ENCODE measurements around the gene LIG1. TPM values are rescaled to one million over a fixed set of nuclear protein-coding genes. Genes with fewer than 3 reads are reported as not detected.

LIG1 gene
- total and polyA plus RNA-seq, 2 donors (not counting 3 experiments of a cell fraction or from before 2014, with no cell fraction given), result 64.0 to 94.7 TPM

- no peak overlapping the region for H3K4me2 ChIP-seq (ENCODE audit: insufficient read depth, low read length)
Observed at GRCh38 chr19:48168689-48169088, 1.5 kb downstream of the LIG1 start.

GRCh38 chr19:48158210-48158790, 11.8 kb downstream of the LIG1 start:
- CTCF ChIA-PET, result interaction anchor here (1.1 kb wide), 1 partner anchor 51 kb away, joined by 4 read pairs; no protein-coding TSS in a partner anchor

More at GRCh38 chr19:48168689-48169088, 1.5 kb downstream of the LIG1 start:
- Histone ChIP-seq H3K27ac (ENCODE audit: insufficient read depth, low read depth, low read length) (no peak overlapping the region), H3K36me3 (ENCODE audit: control insufficient read depth in 2 of 2, extremely low read depth in 1 of 2, insufficient read depth in 2 of 2, low read length in 2 of 2) (no peaks in the 10 kb centered on the region), H3K79me2 (ENCODE audit: control insufficient read depth, insufficient read depth, low read length) (peaks cover 28% of the 10 kb centered on the region), H3K9me3 (replicated peaks; ENCODE audit: control insufficient read depth, insufficient read depth, low read length) (no peaks in the 10 kb centered on the region), H3K27me3 (ENCODE audit: control insufficient read depth in 2 of 2, insufficient read depth in 2 of 2, low read length in 2 of 2) (no peaks in the 10 kb centered on the region), H3K9ac (replicated peaks; ENCODE audit: extremely low read depth, insufficient read depth, low read length) (no peak overlapping the region), H3K4me3 (replicated peaks in 1 of 3; ENCODE audit: insufficient read depth in 1 of 3, low read depth in 1 of 3, low read length in 3 of 3) (no peak overlapping the region), H3K4me1 (ENCODE audit: control insufficient read depth, extremely low read depth, insufficient read depth, low read length) (peaks cover 13% of the 10 kb centered on the region), H2AFZ (ENCODE audit: low read depth, low read length) (no peak overlapping the region), H4K20me1 (replicated peaks; ENCODE audit: control insufficient read depth, extremely low read depth, insufficient read depth, low read length) (no peaks in the 10 kb centered on the region), H3K9me1 (replicated peaks; ENCODE audit: control insufficient read depth, extremely low read depth, insufficient read depth, low read length) (no peaks in the 10 kb centered on the region)
- no peak for DNase-seq (ENCODE audit: low read depth, low spot score)
- intact Hi-C loops (cut with micrococcal nuclease) (loop anchor here (5.0 kb wide), 1 partner anchor 404 kb away; no protein-coding TSS in a partner anchor), dilution Hi-C loops (cut with MboI; ENCODE audit: extremely low pct_ligation_motif_present, low sequenced_read_pairs) (no loop called here)
- ChIA-PET CTCF (interaction anchor here (1.0 kb wide), 1 partner anchor 35 kb away, joined by 3 read pairs; no protein-coding TSS in a partner anchor), POLR2A (no interaction called here)
- BruUV-seq (replicated peaks), result no TSS peak
- no peak for TF ChIP-seq FOS (IDR thresholded peaks at IDR 0.05; ENCODE audit: borderline replicate concordance, insufficient read depth, low read length)
- no peak for FAIRE-seq

More at GRCh38 chr19:48158210-48158790, 11.8 kb downstream of the LIG1 start:
- no TSS peak for BruUV-seq (replicated peaks)
- Histone ChIP-seq H3K36me3 (ENCODE audit: control insufficient read depth in 2 of 2, extremely low read depth in 1 of 2, insufficient read depth in 2 of 2, low read length in 2 of 2) (peaks cover 0 to 2% of the 10 kb centered on the region in 2 experiments), H3K9me3 (replicated peaks; ENCODE audit: control insufficient read depth, insufficient read depth, low read length) (no peaks in the 10 kb centered on the region), H3K4me1 (ENCODE audit: control insufficient read depth, extremely low read depth, insufficient read depth, low read length) (peaks cover 9% of the 10 kb centered on the region), H3K4me3 (replicated peaks in 1 of 3; ENCODE audit: insufficient read depth in 1 of 3, low read depth in 1 of 3, low read length in 3 of 3) (no peak overlapping the region), H3K9me1 (replicated peaks; ENCODE audit: control insufficient read depth, extremely low read depth, insufficient read depth, low read length) (no peaks in the 10 kb centered on the region), H3K4me2 (ENCODE audit: insufficient read depth, low read length) (no peak overlapping the region), H4K20me1 (replicated peaks; ENCODE audit: control insufficient read depth, extremely low read depth, insufficient read depth, low read length) (no peaks in the 10 kb centered on the region), H3K27me3 (ENCODE audit: control insufficient read depth in 2 of 2, insufficient read depth in 2 of 2, low read length in 2 of 2) (no peaks in the 10 kb centered on the region), H3K27ac (ENCODE audit: insufficient read depth, low read depth, low read length) (no peak overlapping the region), H3K9ac (replicated peaks; ENCODE audit: extremely low read depth, insufficient read depth, low read length) (no peak overlapping the region), H2AFZ (ENCODE audit: low read depth, low read length) (no peak overlapping the region), H3K79me2 (ENCODE audit: control insufficient read depth, insufficient read depth, low read length) (no peaks in the 10 kb centered on the region)
- intact Hi-C loops (cut with micrococcal nuclease) (no loop called here), dilution Hi-C loops (cut with MboI; ENCODE audit: extremely low pct_ligation_motif_present, low sequenced_read_pairs) (no loop called here)
- POLR2A ChIA-PET, result no interaction called here
- DNase-seq (ENCODE audit: low read depth, low spot score) (no peak), FAIRE-seq (no peak)
- TF ChIP-seq MYC (IDR thresholded peaks at IDR 0.05; ENCODE audit: low read depth, low read length) (no peak), CTCF (IDR thresholded peaks at IDR 0.05; ENCODE audit: extremely low read depth in 1 of 2, insufficient read depth in 1 of 2, low read depth in 1 of 2, low read length in 2 of 2) (no peak), MAX (IDR thresholded peaks at IDR 0.05; ENCODE audit: insufficient read depth, insufficient read length) (no peak), FOS (IDR thresholded peaks at IDR 0.05; ENCODE audit: borderline replicate concordance, insufficient read depth, low read length) (no peak), POLR2AphosphoS5 (IDR thresholded peaks at IDR 0.05; ENCODE audit: insufficient read depth, low read depth, low read length) (no peak), POLR2A (IDR thresholded peaks at IDR 0.05; ENCODE audit: low read depth, low read length) (no peak), GATA2 (IDR thresholded peaks at IDR 0.05; ENCODE audit: insufficient read depth, insufficient read length, low read depth, low read length) (no peak), JUN (IDR thresholded peaks at IDR 0.05; ENCODE audit: borderline replicate concordance, insufficient read depth, insufficient read length, low read depth) (no peak), EZH2 (IDR thresholded peaks at IDR 0.05; ENCODE audit: borderline replicate concordance, low read depth, low read length, severe bottlenecking) (no peak)

All from endothelial cell of umbilical vein (primary cell).